Tongue (tissue), 3 donors: ENCODE measurements around the gene AREL1. TPM values are rescaled to one million over a fixed set of nuclear protein-coding genes. Genes with fewer than 3 reads are reported as not detected.

Source experiments
- DNase-seq: peaks from one replicate; pipeline ENCODE4 v3.0.0-alpha.2; 2015
- small RNA-seq: library from RNA; depleted of rRNA; stranded (forward); fragments of <200 nt; gene quantifications from one replicate; pipeline ENCODE3, GENCODE V24; 2014; ENCODE audit warnings: low replicate concordance
- total RNA-seq: library from RNA; depleted of rRNA; stranded (reverse); fragments of >200 nt; gene quantifications from one replicate; pipeline ENCODE4 v1.2.3, GENCODE V29; 2014

AREL1 gene
- total RNA-seq, 1 donor from 2014 or later, result 17.1 TPM

DNA sequence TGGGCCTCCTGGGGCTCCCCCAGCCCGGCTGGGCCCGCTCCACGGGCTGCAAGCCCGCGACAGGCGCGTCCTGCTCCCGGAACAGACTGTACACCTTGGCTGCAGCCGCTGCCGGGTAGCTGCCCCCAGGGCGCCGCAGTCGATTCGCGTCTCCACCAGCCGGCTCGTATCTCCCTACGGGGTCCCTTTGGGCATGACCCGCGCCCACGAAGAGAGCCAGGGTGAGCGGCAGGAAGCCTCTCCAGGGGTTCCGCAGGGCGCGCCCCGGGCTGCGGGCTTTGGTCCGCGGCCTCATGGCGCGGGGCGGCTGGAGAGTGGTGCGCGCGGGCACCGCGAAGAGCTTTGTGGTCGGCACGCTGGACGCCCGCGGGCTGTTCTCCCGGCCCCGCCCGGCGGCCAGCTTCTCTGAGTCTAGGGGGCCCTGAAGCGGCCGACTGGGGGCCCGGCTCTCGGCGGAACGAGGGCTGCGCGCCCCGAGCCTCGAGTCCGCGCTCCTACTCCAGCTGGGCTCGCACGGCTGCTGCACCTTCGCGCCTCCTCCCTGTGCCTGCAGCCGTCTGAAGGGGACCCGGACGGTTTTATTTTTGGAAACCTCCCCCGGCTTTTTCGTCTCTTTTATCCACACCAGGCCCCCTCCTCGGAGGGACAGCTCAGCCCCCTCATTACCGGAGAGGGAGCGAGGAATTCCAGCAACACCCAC is 101.1 kb downstream of the AREL1 start, which contains the start of gene LTBP2:
Gene LTBP2, minus strand, starts transcription at position 588 of the 700 bp plus-strand sequence. Its CDS starts 293 bp downstream, at position 295.
- peak; percentile 64 for DNase-seq

Small RNA genes within 50 kb of the gene (small RNA-seq; reads per million reads assigned to genes)
- gene RF00409, result not detected

Other genes starting within 250 kb of the AREL1 start
- 67.7 TPM for gene NPC2, start 219.8 kb downstream of the AREL1 start, total RNA-seq
- 14.8 TPM for gene ISCA2, start 219.3 kb downstream of the AREL1 start, total RNA-seq
- gene LTBP2, start 100.8 kb downstream of the AREL1 start, total RNA-seq, result 29.1 TPM
- 28.4 TPM for gene FCF1, start 64 bp upstream of the AREL1 start, total RNA-seq
- gene YLPM1, start 50.2 kb upstream of the AREL1 start, total RNA-seq, result 69.9 TPM
- not detected for gene PROX2, start 163.1 kb upstream of the AREL1 start, total RNA-seq
- gene DLST, start 168.8 kb upstream of the AREL1 start, total RNA-seq, result 78.7 TPM
- 12.6 TPM for gene RPS6KL1, start 210.2 kb upstream of the AREL1 start, total RNA-seq
- 8.6 TPM for gene PGF, start 242.5 kb upstream of the AREL1 start, total RNA-seq